ENCODE results near the gene ELAVL1.

The ELAVL1 gene

DNA sequence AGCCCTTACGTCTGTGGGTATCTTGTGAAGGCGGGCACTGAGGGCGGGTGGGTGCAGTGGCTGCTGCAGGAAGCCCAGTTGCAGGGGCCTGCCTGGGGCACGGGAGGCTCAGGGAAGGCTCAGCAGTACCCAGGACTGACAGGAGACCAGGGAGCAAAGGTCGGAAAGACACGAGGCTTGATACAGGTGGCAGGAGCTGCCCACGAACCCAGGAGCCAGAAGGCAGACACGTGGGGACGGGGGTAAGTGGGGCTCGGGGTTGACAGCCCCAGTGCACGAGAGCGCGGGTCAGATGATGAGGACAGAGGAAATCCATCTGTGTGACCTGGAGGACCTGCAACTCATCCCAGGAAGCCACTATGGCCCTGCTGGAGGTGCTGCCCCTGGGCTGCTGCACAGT, 25.3 kb downstream of the ELAVL1 start:
- no peak for DNase-seq (ENCODE audit: low read depth, low spot score)
- Histone ChIP-seq H3K4me1 (ENCODE audit: insufficient read depth, insufficient read length) (no peaks in the 10 kb centered on the region), H3K36me3 (ENCODE audit: insufficient read depth, insufficient read length, low read length) (peaks cover 97% of the 10 kb centered on the region), H3K9me3 (ENCODE audit: insufficient read depth, low read length) (no peaks in the 10 kb centered on the region), H3K4me3 (ENCODE audit: insufficient read length, low read depth) (no peak overlapping the region), H3K27me3 (ENCODE audit: insufficient read depth, insufficient read length) (no peaks in the 10 kb centered on the region), H3K9ac (ENCODE audit: insufficient read length, low read depth) (no peak overlapping the region)
- TF ChIP-seq SUZ12 (IDR thresholded peaks at IDR 0.05; ENCODE audit: extremely low read depth, insufficient read depth, insufficient read length) (no peak), YY1 (IDR thresholded peaks at IDR 0.05; ENCODE audit: insufficient read depth, insufficient read length) (no peak), ZNF274 (IDR thresholded peaks at IDR 0.05; ENCODE audit: low read depth, low read length) (no peak)

DNA sequence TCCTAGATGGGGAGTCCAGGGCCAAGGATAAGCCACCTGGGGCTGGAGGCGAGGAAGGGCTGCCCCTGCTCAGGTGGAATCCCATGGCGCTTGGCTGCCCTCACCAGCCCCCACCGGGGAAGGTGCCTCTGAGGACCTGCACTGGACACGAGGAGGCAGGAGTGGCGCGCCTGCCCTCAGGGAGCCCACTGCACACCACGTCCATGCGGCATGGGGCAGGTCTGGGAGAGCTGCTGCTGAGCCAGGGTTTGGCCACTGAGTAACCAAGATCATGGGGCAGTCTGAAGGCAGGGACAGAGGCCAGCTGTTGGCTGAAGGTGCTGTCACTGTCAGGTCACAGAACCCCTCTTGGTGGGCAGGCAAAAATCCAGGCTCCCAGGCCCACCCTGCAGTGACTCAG, 25.9 kb downstream of the ELAVL1 start:
- Histone ChIP-seq H3K36me3 (ENCODE audit: insufficient read depth, insufficient read length, low read length) (peaks cover 97% of the 10 kb centered on the region), H3K4me1 (ENCODE audit: insufficient read depth, insufficient read length) (no peaks in the 10 kb centered on the region), H3K4me3 (ENCODE audit: insufficient read length, low read depth) (no peak overlapping the region), H3K9me3 (ENCODE audit: insufficient read depth, low read length) (no peaks in the 10 kb centered on the region), H3K9ac (ENCODE audit: insufficient read length, low read depth) (no peak overlapping the region), H3K27me3 (ENCODE audit: insufficient read depth, insufficient read length) (no peaks in the 10 kb centered on the region)
- no peak for TF ChIP-seq ZNF274 (IDR thresholded peaks at IDR 0.05; ENCODE audit: low read depth, low read length)
- TF ChIP-seq SUZ12 (IDR thresholded peaks at IDR 0.05; ENCODE audit: extremely low read depth, insufficient read depth, insufficient read length), result no peak
- TF ChIP-seq YY1 (IDR thresholded peaks at IDR 0.05; ENCODE audit: insufficient read depth, insufficient read length), result no peak
- DNase-seq (ENCODE audit: low read depth, low spot score), result no peak

DNA sequence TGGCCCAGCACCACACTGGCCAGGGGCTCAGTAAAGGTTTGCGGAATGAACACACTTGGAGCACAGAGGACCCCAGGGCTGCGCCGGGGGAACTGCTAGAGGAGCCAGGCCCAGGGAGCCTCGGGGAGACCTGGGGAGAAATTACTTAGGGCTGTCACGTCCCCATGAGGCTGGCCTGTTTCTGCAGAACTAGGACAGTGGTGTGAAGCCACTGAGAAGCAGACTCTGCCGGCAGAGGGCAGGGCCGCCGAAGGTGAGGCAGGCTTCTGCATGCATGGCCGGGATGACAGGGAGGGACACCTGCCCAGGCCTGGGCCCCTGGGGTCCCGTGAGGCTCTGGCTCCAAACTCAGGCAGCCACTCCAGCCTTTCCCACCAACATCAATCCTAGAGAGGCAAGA, 26.4 kb downstream of the ELAVL1 start:
- Histone ChIP-seq H3K36me3 (ENCODE audit: insufficient read depth, insufficient read length, low read length) (peaks cover 97% of the 10 kb centered on the region), H3K9me3 (ENCODE audit: insufficient read depth, low read length) (no peaks in the 10 kb centered on the region), H3K27me3 (ENCODE audit: insufficient read depth, insufficient read length) (no peaks in the 10 kb centered on the region), H3K4me3 (ENCODE audit: insufficient read length, low read depth) (no peak overlapping the region), H3K9ac (ENCODE audit: insufficient read length, low read depth) (no peak overlapping the region), H3K4me1 (ENCODE audit: insufficient read depth, insufficient read length) (no peaks in the 10 kb centered on the region)
- TF ChIP-seq YY1 (IDR thresholded peaks at IDR 0.05; ENCODE audit: insufficient read depth, insufficient read length) (no peak), ZNF274 (IDR thresholded peaks at IDR 0.05; ENCODE audit: low read depth, low read length) (no peak), SUZ12 (IDR thresholded peaks at IDR 0.05; ENCODE audit: extremely low read depth, insufficient read depth, insufficient read length) (no peak)
- DNase-seq (ENCODE audit: low read depth, low spot score), result no peak

DNA sequence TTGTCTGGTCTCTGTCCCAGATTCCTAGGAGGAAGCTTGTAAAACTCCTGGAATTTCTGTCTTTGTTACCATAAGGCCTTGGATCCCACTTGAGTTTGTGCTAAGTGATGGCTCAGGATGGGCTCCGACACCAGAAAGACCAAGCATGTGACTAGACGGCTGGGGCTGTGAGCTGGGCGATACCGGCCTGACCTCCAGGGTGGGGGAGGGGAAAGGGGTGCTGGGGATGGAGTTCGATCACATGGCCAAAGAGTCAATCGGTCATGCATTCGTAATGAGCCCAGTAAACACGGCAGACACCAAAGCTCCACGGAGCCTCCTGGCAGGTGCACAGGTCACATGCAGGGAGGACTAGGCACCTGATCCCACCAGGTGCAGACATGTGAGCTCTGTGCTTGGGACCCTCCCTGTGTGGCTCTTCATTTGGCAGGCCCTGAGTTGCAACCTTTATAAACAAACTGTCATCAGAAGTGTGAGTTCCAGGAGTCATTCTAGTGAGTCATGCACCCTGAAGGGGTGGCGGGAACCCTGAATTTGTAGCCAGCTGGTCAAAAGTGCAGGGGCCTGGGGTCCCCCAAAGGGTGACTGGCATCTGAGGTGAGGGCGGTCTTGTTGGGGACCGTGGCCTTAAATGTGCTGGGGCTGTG, 27.1 kb downstream of the ELAVL1 start:
- TF ChIP-seq SUZ12 (IDR thresholded peaks at IDR 0.05; ENCODE audit: extremely low read depth, insufficient read depth, insufficient read length), result no peak
- TF ChIP-seq YY1 (IDR thresholded peaks at IDR 0.05; ENCODE audit: insufficient read depth, insufficient read length), result no peak
- TF ChIP-seq ZNF274 (IDR thresholded peaks at IDR 0.05; ENCODE audit: low read depth, low read length), result no peak
- Histone ChIP-seq H3K36me3 (ENCODE audit: insufficient read depth, insufficient read length, low read length) (peaks cover 97% of the 10 kb centered on the region), H3K4me3 (ENCODE audit: insufficient read length, low read depth) (no peak overlapping the region), H3K4me1 (ENCODE audit: insufficient read depth, insufficient read length) (no peaks in the 10 kb centered on the region), H3K9me3 (ENCODE audit: insufficient read depth, low read length) (no peaks in the 10 kb centered on the region), H3K9ac (ENCODE audit: insufficient read length, low read depth) (no peak overlapping the region), H3K27me3 (ENCODE audit: insufficient read depth, insufficient read length) (no peaks in the 10 kb centered on the region)
- DNase-seq (ENCODE audit: low read depth, low spot score), result no peak

DNA sequence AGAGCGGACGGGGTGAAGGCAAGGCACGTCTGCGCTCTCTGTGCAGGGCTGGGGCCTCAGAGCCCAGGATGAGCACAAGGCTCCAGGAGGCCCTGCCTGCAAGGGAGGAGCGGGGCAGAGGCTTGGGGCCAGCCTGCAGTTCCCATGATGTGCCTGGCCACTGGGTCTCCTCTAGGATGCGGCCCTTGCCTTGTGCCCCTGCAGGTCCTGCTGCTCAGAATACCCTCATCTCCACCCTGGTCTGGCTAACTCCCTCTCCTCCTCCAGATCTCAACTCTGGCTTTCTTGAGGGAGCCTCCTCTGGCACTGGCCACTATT, 27.8 kb downstream of the ELAVL1 start:
- Histone ChIP-seq H3K36me3 (ENCODE audit: insufficient read depth, insufficient read length, low read length) (peaks cover 94% of the 10 kb centered on the region), H3K4me3 (ENCODE audit: insufficient read length, low read depth) (no peak overlapping the region), H3K27me3 (ENCODE audit: insufficient read depth, insufficient read length) (no peaks in the 10 kb centered on the region), H3K9ac (ENCODE audit: insufficient read length, low read depth) (no peak overlapping the region), H3K9me3 (ENCODE audit: insufficient read depth, low read length) (no peaks in the 10 kb centered on the region), H3K4me1 (ENCODE audit: insufficient read depth, insufficient read length) (no peaks in the 10 kb centered on the region)
- TF ChIP-seq SUZ12 (IDR thresholded peaks at IDR 0.05; ENCODE audit: extremely low read depth, insufficient read depth, insufficient read length) (no peak), ZNF274 (IDR thresholded peaks at IDR 0.05; ENCODE audit: low read depth, low read length) (no peak), YY1 (IDR thresholded peaks at IDR 0.05; ENCODE audit: insufficient read depth, insufficient read length) (no peak)
- DNase-seq (ENCODE audit: low read depth, low spot score), result no peak

DNA sequence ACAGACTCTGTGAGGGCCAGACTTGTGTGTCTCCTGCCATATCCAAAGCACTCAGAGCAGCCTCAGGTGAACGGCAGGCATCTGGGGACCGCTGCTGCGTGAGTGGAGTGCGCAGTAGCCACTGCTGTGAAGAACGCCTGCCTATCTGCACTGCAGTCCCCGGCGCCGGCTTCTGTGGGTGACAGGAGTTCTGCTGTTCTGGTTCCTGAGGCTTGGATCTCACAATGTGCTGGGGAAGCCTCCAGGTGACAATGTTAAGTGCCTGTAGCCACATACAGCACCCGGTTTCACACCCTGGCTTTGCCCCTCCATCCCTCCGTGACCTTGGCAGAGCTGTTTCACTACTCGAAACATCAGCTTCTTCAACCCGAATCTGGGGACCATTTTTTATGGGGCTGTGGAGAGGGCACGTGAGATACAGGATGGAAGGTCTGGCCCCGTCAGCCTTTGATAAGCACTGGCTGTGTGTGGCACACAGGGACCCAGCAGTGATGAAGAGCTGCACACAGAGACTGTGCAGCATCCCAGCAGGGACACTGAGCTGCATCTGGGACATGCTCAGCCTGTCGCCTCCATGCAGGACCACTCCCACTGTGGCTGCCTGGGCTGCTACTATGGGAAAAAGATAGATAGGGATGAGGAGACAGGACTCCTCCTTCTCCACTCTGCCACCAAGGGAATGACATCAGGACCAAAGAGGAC, 28.3 kb downstream of the ELAVL1 start:
- Histone ChIP-seq H3K27me3 (ENCODE audit: insufficient read depth, insufficient read length) (no peaks in the 10 kb centered on the region), H3K4me1 (ENCODE audit: insufficient read depth, insufficient read length) (peaks cover 2% of the 10 kb centered on the region), H3K9ac (ENCODE audit: insufficient read length, low read depth) (no peak overlapping the region), H3K9me3 (ENCODE audit: insufficient read depth, low read length) (no peaks in the 10 kb centered on the region), H3K4me3 (ENCODE audit: insufficient read length, low read depth) (no peak overlapping the region), H3K36me3 (ENCODE audit: insufficient read depth, insufficient read length, low read length) (peaks cover 91% of the 10 kb centered on the region)
- no peak for DNase-seq (ENCODE audit: low read depth, low spot score)
- TF ChIP-seq YY1 (IDR thresholded peaks at IDR 0.05; ENCODE audit: insufficient read depth, insufficient read length) (no peak), SUZ12 (IDR thresholded peaks at IDR 0.05; ENCODE audit: extremely low read depth, insufficient read depth, insufficient read length) (no peak), ZNF274 (IDR thresholded peaks at IDR 0.05; ENCODE audit: low read depth, low read length) (no peak)

DNA sequence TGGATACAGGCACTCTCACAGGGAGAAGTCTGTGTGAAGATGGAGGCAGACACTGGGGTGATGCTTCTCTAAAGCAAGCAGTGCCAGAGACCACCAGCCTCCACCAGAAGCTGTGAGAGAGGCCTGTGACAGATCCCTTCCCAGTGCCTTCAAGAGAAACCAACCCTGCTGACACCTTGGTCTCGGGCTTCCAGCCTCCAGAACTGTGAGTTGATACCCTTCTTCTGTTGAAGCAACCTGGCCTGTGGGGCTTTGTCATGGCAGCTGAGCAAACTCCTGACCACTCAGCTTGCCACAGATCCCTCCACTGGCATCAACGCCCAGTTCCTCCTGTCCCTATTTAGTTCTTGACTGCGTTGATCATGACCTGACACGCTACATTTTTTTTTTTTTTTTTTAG, 29.0 kb downstream of the ELAVL1 start:
- TF ChIP-seq SUZ12 (IDR thresholded peaks at IDR 0.05; ENCODE audit: extremely low read depth, insufficient read depth, insufficient read length) (no peak), ZNF274 (IDR thresholded peaks at IDR 0.05; ENCODE audit: low read depth, low read length) (no peak), YY1 (IDR thresholded peaks at IDR 0.05; ENCODE audit: insufficient read depth, insufficient read length) (no peak)
- Histone ChIP-seq H3K4me3 (ENCODE audit: insufficient read length, low read depth) (no peak overlapping the region), H3K9ac (ENCODE audit: insufficient read length, low read depth) (no peak overlapping the region), H3K9me3 (ENCODE audit: insufficient read depth, low read length) (no peaks in the 10 kb centered on the region), H3K4me1 (ENCODE audit: insufficient read depth, insufficient read length) (peaks cover 9% of the 10 kb centered on the region), H3K36me3 (ENCODE audit: insufficient read depth, insufficient read length, low read length) (peaks cover 91% of the 10 kb centered on the region), H3K27me3 (ENCODE audit: insufficient read depth, insufficient read length) (no peaks in the 10 kb centered on the region)
- DNase-seq (ENCODE audit: low read depth, low spot score), result no peak

Data from NT2/D1 (cell line).